Right lobe of liver (tissue), 6 donors: Measurements from ENCODE around the gene RGS4. TPM values are rescaled to one million over a fixed set of nuclear protein-coding genes. Genes with fewer than 3 reads are reported as not detected.
"Not testable (repeated sequence)": the region's sequence is repeated elsewhere in the genome, so short reads cannot be mapped to it uniquely, and the experiment has no call there.

Source experiments
- ATAC-seq, 4 donors: fragments of 200-7000 bp; cut with Tn5 transposase; one replicate each; pipeline ENCODE4 v1.9.1; 2020; ENCODE audit warnings: mild to moderate bottlenecking in 4 of 4, moderate library complexity in 4 of 4
- DNase-seq, 3 donors: peaks; one replicate each; pipeline ENCODE4 v3.0.0-alpha.2; 2020
- H3K27ac ChIP-seq, 3 donors: fragments of 200-600 bp; one replicate each; pipeline ENCODE4 v1.8.0; 2022
- H3K27me3 ChIP-seq, 2 donors: fragments of 200-600 bp; one replicate each; pipeline ENCODE4 v1.8.0; 2022
- H3K36me3 ChIP-seq, 4 donors: fragments of 200-600 bp; sonication (generic) in 1 of 4; one replicate each; pipeline versions ENCODE4 v1.5.1 to v1.8.0; 2017 to 2022; ENCODE audit warnings: control low read depth in 1 of 4
- H3K4me1 ChIP-seq, 4 donors: fragments of 200-600 bp; sonication (generic) in 1 of 4; one replicate each; pipeline versions ENCODE4 v1.5.1 to v1.8.0; 2017 to 2022; ENCODE audit warnings: control low read depth in 1 of 4
- H3K4me3 ChIP-seq, 3 donors: fragments of 200-600 bp; one replicate each; pipeline ENCODE4 v1.8.0; 2022
- H3K9me3 ChIP-seq, 4 donors: fragments of 200-600 bp; sonication (generic) in 1 of 4; one replicate each; pipeline versions ENCODE4 v1.5.1 to v1.8.0; 2017 to 2022; ENCODE audit warnings: control low read depth in 1 of 4
- CTCF ChIP-seq, 4 donors: fragments of 200-600 bp in 3 of 4; fragments of 450-650 bp in 1 of 4; IDR thresholded peaks; one replicate each; pipeline versions ENCODE4 v1.5.1 to v1.8.0; 2016 to 2022; ENCODE audit warnings: antibody characterized with exemption in 4 of 4, mild to moderate bottlenecking in 2 of 4
- POLR2A ChIP-seq: fragments of 450-650 bp; IDR thresholded peaks from one replicate; pipeline ENCODE4 v1.6.1; 2017; ENCODE audit warnings: antibody characterized with exemption, mild to moderate bottlenecking
- WGBS: methylation state at CpG from one replicate; pipeline ENCODE4 v1.1.6; 2018; ENCODE audit warnings: low coverage, low lambda C conversion rate; ENCODE audit not compliant: insufficient coverage; ENCODE audit errors: missing lambda C conversion rate; 5-methylcytosine and 5-hydroxymethylcytosine counted together
- intact Hi-C, 2 donors: fragments of 100-400 bp; cut with DNase I; formaldehyde crosslinking; loops; one replicate each; pipeline versions ENCODE4 v1.11.2 to v1.14.1; 2022
- total RNA-seq, 6 experiments: library from RNA; depleted of rRNA in 2 of 6; stranded (reverse); fragments of >200 nt in 2 of 6; fragmentation: NEBNext Ultra II Directional in 3 of 6; extraction: Animal tissue kit (Norgen Biotek cat#: 25700) in 3 of 6; gene quantifications; one replicate each; pipeline versions ENCODE4 v1.1.0 to v1.2.4, GENCODE V29; 2016 to 2023
- donor health status: DM: no; HTN: yes; CAD: no.
- donor health status: DM: no; HTN: no; CAD: no.
- donor health status: DM: no; HTN: no; CAD: no.
- donor health status: DM: no; HTN: yes; CAD: no.
- donor health status: DM: no; HTN: yes; CAD: no.

RGS4 gene
- total RNA-seq, 6 experiments from 2014 or later: 0.67 to 5.1 (median 2.4) TPM

- no peaks in the 10 kb centered on the region for H3K4me1 ChIP-seq
Observed at GRCh38 chr1:163085904-163086268, 16.7 kb downstream of the RGS4 start.

GRCh38 chr1:163089117-163089516, 20.0 kb downstream of the RGS4 start:
- intact Hi-C loops, H3K36me3 ChIP-seq, H3K27me3 ChIP-seq, ATAC-seq, H3K9me3 ChIP-seq, H3K27ac ChIP-seq, H3K4me3 ChIP-seq, DNase-seq, H3K4me1 ChIP-seq: not testable (repeated sequence)
- WGBS: 53% methylated on average over 4 of the region's 4 CpGs

More at GRCh38 chr1:163085904-163086268, 16.7 kb downstream of the RGS4 start:
- Histone ChIP-seq H3K9me3 (no peaks in the 10 kb centered on the region), H3K27ac (no peak overlapping the region), H3K36me3 (no peaks in the 10 kb centered on the region), H3K4me3 (no peak overlapping the region), H3K27me3 (no peaks in the 10 kb centered on the region)
- TF ChIP-seq POLR2A (no peak), CTCF (IDR thresholded peaks at IDR 0.05) (no peak)
- DNase-seq (no peak), ATAC-seq (no peak)
- intact Hi-C loops: no loop called here
- 40% methylated on average over 2 of the region's 2 CpGs for WGBS

- TF ChIP-seq POLR2A (no peak), CTCF (IDR thresholded peaks at IDR 0.05) (no peak)
- ATAC-seq: no peak
- Histone ChIP-seq H3K9me3 (no peaks in the 10 kb centered on the region), H3K36me3 (no peaks in the 10 kb centered on the region), H3K4me1 (no peaks in the 10 kb centered on the region), H3K27me3 (no peaks in the 10 kb centered on the region), H3K27ac (no peak overlapping the region), H3K4me3 (no peak overlapping the region)
- 63% methylated on average over 3 of the region's 3 CpGs for WGBS
- intact Hi-C loops: no loop called here
- DNase-seq: no peak
Observed at GRCh38 chr1:163090321-163090945, 21.3 kb downstream of the RGS4 start.

- Histone ChIP-seq H3K36me3 (no peaks in the 10 kb centered on the region), H3K27me3 (no peaks in the 10 kb centered on the region), H3K4me3 (no peak overlapping the region), H3K27ac (no peak overlapping the region), H3K4me1 (no peaks in the 10 kb centered on the region), H3K9me3 (no peaks in the 10 kb centered on the region)
- WGBS: 17% methylated on average over 4 of the region's 4 CpGs
- intact Hi-C loops: no loop called here
- TF ChIP-seq CTCF (IDR thresholded peaks at IDR 0.05): no peak
- TF ChIP-seq POLR2A: no peak
- DNase-seq (no peak), ATAC-seq (no peak)
Observed at GRCh38 chr1:163093169-163093568, 24.0 kb downstream of the RGS4 start.

- Histone ChIP-seq H3K4me3 (no peak overlapping the region), H3K27me3 (no peaks in the 10 kb centered on the region), H3K27ac (no peak overlapping the region), H3K4me1 (no peaks in the 10 kb centered on the region), H3K36me3 (no peaks in the 10 kb centered on the region), H3K9me3 (no peaks in the 10 kb centered on the region)
- 46% methylated on average over 2 of the region's 9 CpGs for WGBS
- TF ChIP-seq CTCF (IDR thresholded peaks at IDR 0.05) (no peak), POLR2A (no peak)
- DNase-seq (no peak), ATAC-seq (no peak)
- intact Hi-C loops: no loop called here
Observed at GRCh38 chr1:163093579-163093978, 24.4 kb downstream of the RGS4 start.
